Upper lobe of right lung (tissue), 1 donor: ENCODE data around the gene RNF20. TPM values are rescaled to one million over a fixed set of nuclear protein-coding genes. Genes with fewer than 3 reads are reported as not detected.

Experiments
- ATAC-seq: fragments of 200-7000 bp; cut with Tn5 transposase; one replicate; pipeline ENCODE4 v1.9.1; 2020; ENCODE audit warnings: mild to moderate bottlenecking, moderate library complexity
- DNase-seq: peaks from one replicate; pipeline ENCODE4 v3.0.0-alpha.2; 2020
- H3K27ac ChIP-seq: fragments of 200-600 bp; one replicate; pipeline ENCODE4 v1.8.0; 2022
- H3K27me3 ChIP-seq: fragments of 200-600 bp; one replicate; pipeline ENCODE4 v1.8.0; 2022; ENCODE audit warnings: mild to moderate bottlenecking
- H3K36me3 ChIP-seq: fragments of 200-600 bp; one replicate; pipeline ENCODE4 v1.8.0; 2022
- H3K4me1 ChIP-seq: fragments of 200-600 bp; one replicate; pipeline ENCODE4 v1.8.0; 2022
- H3K4me3 ChIP-seq: fragments of 200-600 bp; one replicate; pipeline ENCODE4 v1.8.0; 2022; ENCODE audit warnings: mild to moderate bottlenecking
- H3K9me3 ChIP-seq: fragments of 200-600 bp; one replicate; pipeline ENCODE4 v1.8.0; 2022
- CTCF ChIP-seq: fragments of 200-600 bp; IDR thresholded peaks from one replicate; pipeline ENCODE4 v1.8.0; 2022; ENCODE audit warnings: antibody characterized with exemption
- intact Hi-C: fragments of 100-400 bp; cut with DNase I; formaldehyde crosslinking; loops from one replicate; pipeline ENCODE4 v1.11.0; 2022
- total RNA-seq: library from RNA; stranded (reverse); fragmentation: NEBNext Ultra II Directional; extraction: Animal tissue kit (Norgen Biotek cat#: 25700); gene quantifications from one replicate; pipeline ENCODE4 v1.2.1, GENCODE V29; 2021
- donor health status: DM: no; HTN: yes; CAD: no; lungs with severe emphysema.

Gene RNF20
- total RNA-seq, 1 donor from 2014 or later: 48.1 TPM

- Histone ChIP-seq H3K9me3 (no peaks in the 10 kb centered on the region), H3K36me3 (no peaks in the 10 kb centered on the region), H3K27me3 (no peaks in the 10 kb centered on the region), H3K4me3 (no peak overlapping the region), H3K27ac (no peak overlapping the region), H3K4me1 (no peaks in the 10 kb centered on the region)
- DNase-seq (no peak), ATAC-seq (no peak)
- intact Hi-C loops: no loop called here
- no peak for TF ChIP-seq CTCF
These were observed 58.3 kb downstream of the RNF20 start for GRCh38 chr9:101591787-101592446.

GRCh38 chr9:101592788-101593187, 59.1 kb downstream of the RNF20 start:
- Histone ChIP-seq H3K27ac (no peak overlapping the region), H3K4me3 (no peak overlapping the region), H3K9me3 (no peaks in the 10 kb centered on the region), H3K36me3 (no peaks in the 10 kb centered on the region), H3K4me1 (no peaks in the 10 kb centered on the region), H3K27me3 (no peaks in the 10 kb centered on the region)
- ATAC-seq (no peak), DNase-seq (no peak)
- intact Hi-C loops: no loop called here
- no peak for TF ChIP-seq CTCF

- no peak for TF ChIP-seq CTCF
- Histone ChIP-seq H3K4me3 (no peak overlapping the region), H3K36me3 (no peaks in the 10 kb centered on the region), H3K27ac (no peak overlapping the region), H3K4me1 (no peaks in the 10 kb centered on the region), H3K27me3 (no peaks in the 10 kb centered on the region), H3K9me3 (no peaks in the 10 kb centered on the region)
- ATAC-seq (no peak), DNase-seq (no peak)
- intact Hi-C loops: no loop called here
These were observed 59.7 kb downstream of the RNF20 start for GRCh38 chr9:101593345-101593744.

- H3K27me3 ChIP-seq: no peaks in the 10 kb centered on the region
- ATAC-seq (no peak), DNase-seq (no peak)
- no peaks in the 10 kb centered on the region for H3K9me3 ChIP-seq
- intact Hi-C loops: no loop called here
- H3K4me3 ChIP-seq: no peak within 1 kb of the TSS
- no peak for TF ChIP-seq CTCF
- no peaks in the 10 kb centered on the region for H3K36me3 ChIP-seq
- no peak within 1 kb of the TSS for H3K27ac ChIP-seq
- H3K4me1 ChIP-seq: no peaks in the 10 kb centered on the region
These were observed 61.1 kb downstream of the RNF20 start, which contains the start of gene PPP3R2 for GRCh38 chr9:101594796-101595195. TSS of gene PPP3R2 (minus strand) at chr9:101594969. CDS start at chr9:101594921, 48 bp downstream.

- TF ChIP-seq CTCF: peak; percentile 62
- H3K9me3 ChIP-seq: no peaks in the 10 kb centered on the region
- no peak overlapping the region for H3K27ac ChIP-seq
- no peaks in the 10 kb centered on the region for H3K36me3 ChIP-seq
- no peak overlapping the region for H3K4me3 ChIP-seq
- H3K4me1 ChIP-seq: peaks cover 4% of the 10 kb centered on the region
- no peak for DNase-seq
- intact Hi-C loops: no loop called here
- H3K27me3 ChIP-seq: peaks cover 4% of the 10 kb centered on the region
- peak; percentile 73 for ATAC-seq
These were observed 68.5 kb downstream of the RNF20 start for GRCh38 chr9:101601904-101602765.
